ENCODE measurements around the gene POPDC2. TPM values are rescaled to one million over a fixed set of nuclear protein-coding genes. Genes with fewer than 3 reads are reported as not detected.

The POPDC2 gene
- total and polyA plus RNA-seq, 2 donors (not counting 1 experiment from before 2014, with no cell fraction given): 8.0 to 9.5 TPM

DNA sequence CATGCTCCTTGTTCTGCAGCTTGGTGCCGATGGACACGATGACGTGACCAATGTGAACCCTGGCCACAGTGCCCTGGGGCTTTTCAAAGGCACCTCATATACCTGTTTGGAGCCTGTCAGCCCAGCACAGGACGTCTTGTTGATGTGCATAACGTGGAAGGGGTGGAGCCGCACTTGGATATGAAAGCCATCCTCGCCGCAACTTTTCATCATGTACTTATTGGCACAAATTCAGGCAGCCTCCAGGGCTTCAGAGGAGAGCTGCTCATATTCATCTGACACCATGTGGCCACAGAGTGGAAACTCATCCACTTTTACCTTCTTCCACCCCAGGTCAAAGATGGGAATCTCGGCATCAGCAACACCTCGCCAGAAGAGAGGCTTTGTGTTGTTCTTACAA, 24.7 kb downstream of the POPDC2 start:
- Histone ChIP-seq H3K4me2 (replicated peaks; ENCODE audit: low read depth, low read length, poor library complexity, severe bottlenecking) (no peak overlapping the region), H3K27me3 (replicated peaks in 1 of 4; ENCODE audit: control extremely low read depth in 1 of 4, control insufficient read depth in 3 of 4, insufficient read depth in 4 of 4, low read length in 3 of 4) (no peaks in the 10 kb centered on the region), H3K9me3 (ENCODE audit: control extremely low read depth in 1 of 3, control insufficient read depth in 2 of 3, insufficient read depth in 1 of 3, low read length in 2 of 3) (no peaks in the 10 kb centered on the region), H2AFZ (ENCODE audit: insufficient read depth, low read depth, low read length, poor library complexity, severe bottlenecking) (no peak overlapping the region), H3K27ac (ENCODE audit: low read length in 2 of 2) (no peak overlapping the region), H3K4me3 (ENCODE audit: control extremely low read depth in 1 of 5, extremely low read depth in 1 of 5, insufficient read depth in 1 of 5, low read depth in 2 of 5, low read length in 4 of 5) (no peak overlapping the region), H3K4me1 (ENCODE audit: control insufficient read depth in 2 of 2, insufficient read depth in 2 of 2, low read length in 2 of 2) (peaks cover 16 to 20% of the 10 kb centered on the region in 2 donors), H3K36me3 (replicated peaks in 1 of 2; ENCODE audit: control extremely low read depth in 1 of 2, control insufficient read depth in 1 of 2, extremely low read depth in 1 of 2, insufficient read depth in 2 of 2, low read length in 1 of 2) (no peaks in the 10 kb centered on the region), H3K9ac (ENCODE audit: low read length) (no peak overlapping the region), H4K20me1 (ENCODE audit: control insufficient read depth, insufficient read depth, low read length, poor library complexity, severe bottlenecking) (no peaks in the 10 kb centered on the region), H3K79me2 (ENCODE audit: control insufficient read depth, insufficient read depth, low read length) (no peaks in the 10 kb centered on the region)
- no peak for DNase-seq
- ChIA-PET POLR2A (no interaction called here), CTCF (no interaction called here)
- TF ChIP-seq EZH2 (IDR thresholded peaks at IDR 0.05; ENCODE audit: borderline replicate concordance, insufficient read depth, low read depth, low read length, poor library complexity, severe bottlenecking): no peak
- TF ChIP-seq, protein P1, sequence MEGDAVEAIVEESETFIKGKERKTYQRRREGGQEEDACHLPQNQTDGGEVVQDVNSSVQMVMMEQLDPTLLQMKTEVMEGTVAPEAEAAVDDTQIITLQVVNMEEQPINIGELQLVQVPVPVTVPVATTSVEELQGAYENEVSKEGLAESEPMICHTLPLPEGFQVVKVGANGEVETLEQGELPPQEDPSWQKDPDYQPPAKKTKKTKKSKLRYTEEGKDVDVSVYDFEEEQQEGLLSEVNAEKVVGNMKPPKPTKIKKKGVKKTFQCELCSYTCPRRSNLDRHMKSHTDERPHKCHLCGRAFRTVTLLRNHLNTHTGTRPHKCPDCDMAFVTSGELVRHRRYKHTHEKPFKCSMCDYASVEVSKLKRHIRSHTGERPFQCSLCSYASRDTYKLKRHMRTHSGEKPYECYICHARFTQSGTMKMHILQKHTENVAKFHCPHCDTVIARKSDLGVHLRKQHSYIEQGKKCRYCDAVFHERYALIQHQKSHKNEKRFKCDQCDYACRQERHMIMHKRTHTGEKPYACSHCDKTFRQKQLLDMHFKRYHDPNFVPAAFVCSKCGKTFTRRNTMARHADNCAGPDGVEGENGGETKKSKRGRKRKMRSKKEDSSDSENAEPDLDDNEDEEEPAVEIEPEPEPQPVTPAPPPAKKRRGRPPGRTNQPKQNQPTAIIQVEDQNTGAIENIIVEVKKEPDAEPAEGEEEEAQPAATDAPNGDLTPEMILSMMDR (IDR thresholded peaks at IDR 0.05): no peak
- ATAC-seq (ENCODE audit: low read depth): no peak
- intact Hi-C loops (cut with micrococcal nuclease): no loop called here
- H3K4me1 Mint-ChIP-seq: peaks cover 26% of the 10 kb centered on the region
- H3K4me3 Mint-ChIP-seq: no peak overlapping the region
- H3K27ac Mint-ChIP-seq: no peak overlapping the region
- peaks cover 4% of the 10 kb centered on the region for H3K9me3 Mint-ChIP-seq (ENCODE audit: insufficient read depth)
- 97% methylated on average over 7 of the region's 10 CpGs for WGBS (ENCODE audit: insufficient coverage)
- H3K27me3 Mint-ChIP-seq: no peaks in the 10 kb centered on the region

DNA sequence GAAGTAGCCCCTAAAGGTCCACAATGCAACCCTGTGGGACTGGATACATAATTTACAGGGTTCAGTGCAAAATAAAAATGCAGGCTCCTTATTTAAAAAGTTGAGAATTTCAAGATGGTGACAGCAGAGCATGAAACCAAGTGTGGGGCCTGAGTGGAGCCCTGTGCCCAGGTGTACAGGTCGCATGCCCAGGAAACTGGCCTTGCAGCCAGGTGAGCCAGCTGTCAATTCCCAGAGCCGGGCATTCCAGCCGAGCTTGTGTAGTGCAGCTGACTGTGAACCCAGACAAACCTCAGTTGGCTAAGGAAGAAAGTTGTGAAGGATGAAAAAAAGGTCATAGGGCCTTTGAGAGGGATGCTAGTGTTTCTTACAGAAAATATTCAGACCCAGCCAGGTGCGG, 27.6 kb downstream of the POPDC2 start:
- H3K27ac Mint-ChIP-seq: no peak overlapping the region
- H3K79me2 ChIP-seq (ENCODE audit: control insufficient read depth, insufficient read depth, low read length): no peaks in the 10 kb centered on the region
- no peak for DNase-seq
- peaks cover 33% of the 10 kb centered on the region for H3K4me1 Mint-ChIP-seq
- H3K9me3 ChIP-seq (ENCODE audit: control extremely low read depth in 1 of 3, control insufficient read depth in 2 of 3, insufficient read depth in 1 of 3, low read length in 2 of 3): no peaks in the 10 kb centered on the region
- no peak overlapping the region for H3K27ac ChIP-seq (ENCODE audit: low read length in 2 of 2)
- POLR2A ChIA-PET: no interaction called here
- H3K4me3 Mint-ChIP-seq: no peak overlapping the region
- H3K36me3 ChIP-seq (replicated peaks in 1 of 2; ENCODE audit: control extremely low read depth in 1 of 2, control insufficient read depth in 1 of 2, extremely low read depth in 1 of 2, insufficient read depth in 2 of 2, low read length in 1 of 2): no peaks in the 10 kb centered on the region
- no peaks in the 10 kb centered on the region for H3K27me3 ChIP-seq (replicated peaks in 1 of 4; ENCODE audit: control extremely low read depth in 1 of 4, control insufficient read depth in 3 of 4, insufficient read depth in 4 of 4, low read length in 3 of 4)
- H3K4me2 ChIP-seq (replicated peaks; ENCODE audit: low read depth, low read length, poor library complexity, severe bottlenecking): no peak overlapping the region
- H3K27me3 Mint-ChIP-seq: no peaks in the 10 kb centered on the region
- H3K4me1 ChIP-seq (ENCODE audit: control insufficient read depth in 2 of 2, insufficient read depth in 2 of 2, low read length in 2 of 2): peaks cover 19 to 20% of the 10 kb centered on the region in 2 donors
- H2AFZ ChIP-seq (ENCODE audit: insufficient read depth, low read depth, low read length, poor library complexity, severe bottlenecking): no peak overlapping the region
- TF ChIP-seq EZH2 (IDR thresholded peaks at IDR 0.05; ENCODE audit: borderline replicate concordance, insufficient read depth, low read depth, low read length, poor library complexity, severe bottlenecking): no peak
- TF ChIP-seq, protein P1 (IDR thresholded peaks at IDR 0.05): no peak
- intact Hi-C loops (cut with micrococcal nuclease): no loop called here
- 85% methylated on average over 4 of the region's 4 CpGs for WGBS (ENCODE audit: insufficient coverage)
- no peaks in the 10 kb centered on the region for H4K20me1 ChIP-seq (ENCODE audit: control insufficient read depth, insufficient read depth, low read length, poor library complexity, severe bottlenecking)
- no peaks in the 10 kb centered on the region for H3K9me3 Mint-ChIP-seq (ENCODE audit: insufficient read depth)
- H3K9ac ChIP-seq (ENCODE audit: low read length): no peak overlapping the region
- H3K4me3 ChIP-seq (ENCODE audit: control extremely low read depth in 1 of 5, extremely low read depth in 1 of 5, insufficient read depth in 1 of 5, low read depth in 2 of 5, low read length in 4 of 5): no peak overlapping the region
- CTCF ChIA-PET: no interaction called here
- ATAC-seq (ENCODE audit: low read depth): no peak
